Measurements from ENCODE around the gene METTL9.
"Not testable (repeated sequence)": the region's sequence is repeated elsewhere in the genome, so short reads cannot be mapped to it uniquely, and the experiment has no call there.

METTL9 gene

DNA sequence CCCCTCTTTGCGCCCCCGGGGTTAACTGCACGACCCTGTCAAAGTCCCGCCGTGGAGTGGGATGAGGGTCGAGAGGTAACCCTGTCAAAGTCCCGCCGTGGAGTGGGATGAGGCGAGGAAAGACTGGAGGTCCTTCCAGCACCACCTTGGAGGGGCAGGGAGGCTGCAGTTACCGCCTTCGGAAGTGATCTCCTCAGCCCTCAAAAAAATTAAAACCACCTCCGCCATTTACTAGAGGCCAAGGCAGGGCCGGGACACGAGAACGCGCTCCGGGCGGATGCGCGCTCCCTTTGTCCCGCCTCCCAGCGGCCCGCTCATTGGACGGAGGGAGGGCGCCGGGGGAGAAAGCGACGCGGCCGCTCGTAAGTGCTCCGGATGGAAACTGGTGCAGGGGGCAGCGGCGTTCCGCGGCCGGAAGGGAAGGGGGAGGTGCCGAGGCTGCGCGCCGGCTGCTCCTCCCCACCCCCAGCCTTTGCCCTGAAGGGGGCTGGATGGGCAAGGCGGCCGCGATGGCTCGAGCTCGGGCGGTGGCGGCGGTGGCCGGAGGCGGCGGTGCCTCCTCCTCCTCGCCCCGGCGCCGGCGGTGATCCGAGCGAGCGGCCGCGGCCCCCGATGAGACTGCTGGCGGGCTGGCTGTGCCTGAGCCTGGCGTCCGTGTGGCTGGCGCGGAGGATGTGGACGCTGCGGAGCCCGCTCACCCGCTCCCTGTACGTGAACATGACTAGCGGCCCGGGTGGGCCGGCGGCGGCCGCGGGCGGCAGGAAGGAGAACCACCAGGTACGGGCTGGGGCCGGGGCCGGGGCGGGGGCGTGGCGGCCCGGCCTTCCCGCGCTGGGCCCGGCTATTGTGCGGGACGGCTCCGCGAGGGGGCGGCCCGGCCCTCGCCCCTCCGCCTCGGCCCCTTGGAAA is at the start of gene METTL9:
METTL9 (plus strand) TSS at position 456 of the 909 bp plus-strand sequence; CDS start at position 613, 157 bp downstream.
- DNase-seq (ENCODE audit: low read depth): peak; percentile 91

- DNase-seq (ENCODE audit: low read depth): not testable (repeated sequence)
Observed at GRCh38 chr16:21549975-21550374, 49.4 kb upstream of the METTL9 start.

DNA sequence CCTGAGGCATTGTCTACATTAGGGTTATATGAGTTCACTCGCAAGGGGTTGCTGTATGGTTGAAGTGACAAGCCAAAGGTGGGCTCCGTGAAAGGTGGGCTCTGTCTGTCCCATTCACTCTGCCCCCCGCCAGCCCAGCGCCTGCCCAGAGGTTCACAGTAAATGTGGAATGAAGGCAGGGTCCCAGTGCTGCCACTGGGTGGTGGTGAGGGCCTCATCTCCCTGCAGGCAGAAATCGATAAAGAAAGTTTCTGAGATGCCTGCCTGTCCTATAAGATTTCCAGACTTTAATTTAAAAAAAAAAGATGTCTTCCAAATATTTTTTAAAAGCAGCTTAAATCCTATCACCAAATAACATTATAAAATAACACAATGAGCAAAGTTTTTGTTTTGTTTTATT is 48.9 kb upstream of the METTL9 start:
- not testable (repeated sequence) for DNase-seq (ENCODE audit: low read depth)

GRCh38 chr16:21551076-21551475 is 48.3 kb upstream of the METTL9 start:
- DNase-seq (ENCODE audit: low read depth): not testable (repeated sequence)

GRCh38 chr16:21551600-21551999 is 47.8 kb upstream of the METTL9 start:
- DNase-seq (ENCODE audit: low read depth): not testable (repeated sequence)

GRCh38 chr16:21553481-21554296 is 45.7 kb upstream of the METTL9 start:
- not testable (repeated sequence) for DNase-seq (ENCODE audit: low read depth)

DNA sequence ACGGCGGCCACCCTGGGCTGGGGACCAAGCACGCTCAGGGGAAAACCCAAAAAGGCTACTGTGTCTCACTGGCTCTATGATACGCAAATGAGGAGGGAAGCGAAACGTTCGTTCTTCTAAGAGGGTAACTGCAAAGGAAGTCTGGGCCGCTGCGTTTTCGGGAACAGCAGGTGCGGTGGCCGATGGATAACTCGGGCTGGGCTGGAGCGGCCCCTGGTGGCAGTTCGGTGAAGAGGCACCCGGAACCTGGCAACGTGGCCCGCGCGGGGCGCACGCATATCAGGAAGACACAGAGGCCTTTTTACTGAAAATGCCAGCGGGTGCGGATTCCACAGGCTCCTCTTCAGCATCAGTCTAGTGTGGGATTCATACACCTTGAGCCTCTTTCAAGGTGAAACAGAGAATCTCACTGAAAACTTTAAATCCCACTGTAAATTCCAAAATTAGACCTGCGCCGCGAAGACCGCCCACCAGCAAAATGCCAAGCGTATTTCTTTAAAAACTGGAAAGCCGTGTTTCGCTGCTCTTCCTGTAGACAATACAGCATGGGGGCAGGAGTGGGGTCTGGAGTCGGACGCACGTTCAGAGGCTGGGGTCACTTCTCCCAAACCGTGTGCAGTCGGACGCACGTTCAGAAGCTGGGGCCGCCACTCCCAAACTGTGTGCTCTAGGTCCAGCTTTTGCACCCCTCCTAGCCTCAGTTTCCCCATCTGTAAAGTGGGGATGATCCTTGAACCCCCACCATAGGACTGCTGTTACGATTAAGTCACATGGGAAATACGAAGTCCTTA is 44.4 kb upstream of the METTL9 start:
- DNase-seq (ENCODE audit: low read depth): peak; percentile 50

DNA sequence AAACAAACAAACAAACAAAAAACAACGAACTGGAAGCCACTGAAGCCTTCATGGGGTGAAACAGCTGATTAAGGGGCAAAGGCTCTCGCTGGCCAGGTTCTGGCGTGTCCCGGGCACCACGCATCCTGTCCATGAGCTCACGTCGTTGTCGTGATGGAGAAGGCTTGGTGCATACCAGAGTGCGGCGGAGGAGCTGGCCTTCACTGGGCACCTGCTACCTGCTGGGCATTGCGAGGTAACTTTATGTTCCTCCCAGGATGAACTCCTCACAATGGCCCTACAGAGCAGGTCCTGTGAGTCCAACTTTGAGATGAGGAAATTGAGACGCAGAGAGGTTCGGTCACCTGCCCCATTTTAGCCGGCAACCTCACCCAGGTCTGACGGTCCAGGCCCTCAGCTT is 43.8 kb upstream of the METTL9 start:
- not testable (repeated sequence) for DNase-seq (ENCODE audit: low read depth)

DNA sequence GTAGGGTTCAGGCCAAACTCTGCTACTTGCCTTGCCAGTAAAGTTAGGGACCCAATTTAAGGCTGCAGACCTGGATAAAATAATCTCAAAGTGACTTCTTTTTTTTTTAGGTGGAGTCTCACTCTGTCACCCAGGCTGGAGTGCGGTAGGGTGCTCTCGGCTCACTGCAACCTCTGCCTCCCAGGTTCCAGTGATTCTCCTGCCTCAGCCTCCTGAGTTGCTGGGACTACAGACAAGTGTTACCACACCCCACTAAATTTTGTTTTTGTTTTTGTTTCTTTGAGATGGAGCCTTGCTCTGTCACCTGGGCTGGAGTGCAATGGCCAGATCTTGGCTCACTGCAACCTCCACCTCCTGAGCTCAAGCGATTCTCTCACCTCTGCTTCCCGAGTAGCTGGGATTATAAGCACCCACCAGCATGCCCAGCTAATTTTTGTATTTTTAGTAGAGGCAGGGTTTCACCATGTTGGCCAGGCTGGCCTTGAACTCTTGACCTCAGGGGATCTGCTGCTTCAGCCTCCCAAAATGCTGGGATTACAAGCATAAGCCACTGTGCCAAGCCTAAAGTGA is 43.3 kb upstream of the METTL9 start:
- DNase-seq (ENCODE audit: low read depth): not testable (repeated sequence)

GRCh38 chr16:21556651-21557241 is 42.6 kb upstream of the METTL9 start:
- DNase-seq (ENCODE audit: low read depth): peak; percentile 82

DNA sequence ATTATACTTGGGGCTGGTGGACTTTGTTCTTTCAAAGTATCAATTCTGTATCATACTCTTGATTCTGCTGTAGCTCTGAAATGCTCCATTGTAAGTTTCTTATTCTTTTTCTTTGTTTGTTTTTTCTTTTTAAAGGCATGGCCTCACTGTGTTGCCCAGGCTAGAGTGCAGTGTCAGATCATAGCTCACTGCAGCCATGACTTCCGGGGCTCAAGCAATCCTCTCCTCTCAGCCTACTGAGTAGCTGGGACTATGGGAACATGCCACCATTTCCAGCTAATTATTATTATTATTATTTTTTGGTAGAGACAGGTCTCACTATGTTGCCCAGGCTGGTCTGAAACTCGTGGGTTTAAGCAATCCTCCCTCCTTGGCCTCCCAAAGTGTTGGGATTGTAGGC is 38.9 kb upstream of the METTL9 start:
- DNase-seq (ENCODE audit: low read depth): no peak

DNA sequence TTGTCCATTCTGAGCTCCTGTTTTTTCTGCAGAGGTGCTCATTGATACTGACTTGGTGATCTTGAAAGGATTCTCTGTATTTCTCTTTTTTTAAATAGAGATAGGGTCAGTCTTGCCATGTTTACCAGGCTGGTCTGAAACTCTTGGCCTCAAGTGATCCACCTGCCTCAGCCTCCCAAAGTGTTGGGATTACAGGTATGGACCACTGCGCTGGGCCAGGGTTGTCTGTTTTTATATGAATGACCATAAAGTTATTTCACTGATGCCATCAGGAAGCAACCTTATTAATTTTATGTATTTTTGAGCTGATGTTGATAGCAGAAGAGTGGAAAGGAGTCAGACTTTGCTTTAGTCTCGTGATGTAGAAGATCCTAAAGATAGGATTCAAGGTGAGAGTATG is 35.7 kb upstream of the METTL9 start:
- DNase-seq (ENCODE audit: low read depth): no peak

GRCh38 chr16:21564367-21564766 is 35.0 kb upstream of the METTL9 start:
- DNase-seq (ENCODE audit: low read depth): not testable (repeated sequence)

DNA sequence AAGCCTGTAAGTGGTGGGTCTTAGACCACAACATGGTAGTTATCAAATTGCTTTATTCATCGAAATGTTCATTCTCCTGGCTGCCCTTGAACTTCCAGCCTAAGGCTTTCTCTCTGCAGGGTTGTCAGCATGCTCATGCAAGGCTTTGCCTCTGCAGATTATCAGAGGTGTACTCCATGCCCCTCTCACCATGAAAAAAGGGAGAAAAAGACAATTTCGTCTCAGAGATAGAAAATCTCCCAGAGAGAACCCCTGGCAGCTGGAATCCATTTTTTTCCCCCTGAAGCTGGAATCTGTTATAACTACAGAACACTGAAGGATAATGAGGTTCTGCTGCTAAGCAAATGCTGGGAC is 33.9 kb upstream of the METTL9 start:
- no peak for DNase-seq (ENCODE audit: low read depth)

GRCh38 chr16:21565861-21566669 is 33.3 kb upstream of the METTL9 start:
- no peak for DNase-seq (ENCODE audit: low read depth)

DNA sequence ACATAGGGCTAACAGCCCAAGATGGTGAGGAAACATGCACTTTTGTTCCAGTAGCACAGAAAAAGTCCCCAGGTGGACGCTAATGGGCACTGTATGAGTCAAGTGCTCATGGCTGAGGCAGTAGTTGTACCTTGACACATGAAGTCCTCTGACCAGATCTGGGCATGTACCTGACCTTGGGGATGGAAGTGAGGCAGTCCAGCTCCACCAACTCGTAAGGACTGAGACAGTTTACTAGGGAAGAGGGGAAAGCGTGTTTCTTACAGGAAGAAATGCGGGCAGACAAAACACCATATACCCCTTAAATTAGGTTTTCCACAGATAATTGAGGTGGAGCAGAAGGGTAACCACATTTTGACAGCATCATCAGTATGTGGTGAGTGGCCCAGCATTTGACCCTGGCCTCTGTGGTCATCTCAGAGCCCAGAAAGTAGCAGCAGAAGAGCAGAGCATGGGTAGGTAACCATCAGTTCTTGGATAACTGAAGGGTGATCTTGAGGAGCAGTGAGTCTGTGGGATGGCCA is 32.4 kb upstream of the METTL9 start:
- no peak for DNase-seq (ENCODE audit: low read depth)

GRCh38 chr16:21567496-21567895 is 31.9 kb upstream of the METTL9 start:
- not testable (repeated sequence) for DNase-seq (ENCODE audit: low read depth)

GRCh38 chr16:21568502-21569189 is 30.7 kb upstream of the METTL9 start:
- no peak for DNase-seq (ENCODE audit: low read depth)

GRCh38 chr16:21570676-21571017 is 28.7 kb upstream of the METTL9 start:
- no peak for DNase-seq (ENCODE audit: low read depth)

DNA sequence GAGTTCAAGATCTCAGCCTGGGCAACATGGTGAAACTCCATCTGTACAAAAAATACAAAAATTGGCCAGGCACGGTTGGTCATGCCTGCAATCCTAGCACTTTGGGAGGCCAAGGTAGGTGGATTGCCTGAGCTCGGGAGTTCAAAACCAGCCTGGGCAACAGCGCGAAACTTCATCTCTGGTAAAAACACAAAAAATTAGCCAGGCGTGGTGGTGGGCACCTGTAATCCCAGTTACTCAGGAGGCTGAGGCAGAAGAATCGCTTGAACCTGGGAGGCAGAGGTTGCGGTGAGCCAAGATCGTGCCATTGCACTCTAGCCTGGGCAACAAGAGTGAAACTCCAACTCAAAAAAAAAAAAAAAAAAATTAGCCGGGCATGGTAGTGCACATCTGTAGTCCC is 25.9 kb upstream of the METTL9 start:
- DNase-seq (ENCODE audit: low read depth): not testable (repeated sequence)

All from stromal cell of bone marrow (primary cell).